Uterus (tissue), 4 donors: ENCODE measurements around the gene MICB. TPM values are rescaled to one million over a fixed set of nuclear protein-coding genes. Genes with fewer than 3 reads are reported as not detected.
A peak's percentile ranks its signal among the peaks of the same experiment; 100 is the strongest.

ENCODE experiments used
- DNase-seq, 2 donors: peaks; one replicate each; pipeline ENCODE4 v3.0.0-alpha.2; 2019 to 2020
- H3K27ac ChIP-seq, 2 donors: fragments of 200-600 bp; sonication (generic); 1 replicate in 1 of 2; 2 replicates in 1 of 2; pipeline ENCODE4 v1.5.1; 2016 to 2018
- H3K27me3 ChIP-seq, 2 donors: fragments of 200-600 bp; sonication (generic); one replicate each; pipeline ENCODE4 v1.5.1; 2018 to 2019; ENCODE audit warnings: control low read depth in 1 of 2
- H3K36me3 ChIP-seq, 2 donors: fragments of 200-600 bp; sonication (generic); one replicate each; pipeline ENCODE4 v1.5.1; 2019; ENCODE audit warnings: control low read depth in 1 of 2
- H3K4me1 ChIP-seq, 2 donors: fragments of 200-600 bp; sonication (generic); one replicate each; pipeline ENCODE4 v1.5.1; 2018 to 2019; ENCODE audit warnings: control low read depth in 1 of 2
- H3K4me3 ChIP-seq, 2 donors: fragments of 200-600 bp; sonication (generic); 1 replicate in 1 of 2; 2 replicates in 1 of 2; pipeline ENCODE4 v1.5.1; 2018 to 2019; ENCODE audit warnings: mild to moderate bottlenecking in 1 of 2
- H3K9me3 ChIP-seq, 2 donors: fragments of 200-600 bp; sonication (generic); one replicate each; pipeline ENCODE4 v1.5.1; 2019; ENCODE audit warnings: control low read depth in 1 of 2
- POLR2A ChIP-seq, 2 donors: fragments of 450-650 bp; IDR thresholded peaks; one replicate each; pipeline ENCODE4 v1.6.1; 2016; ENCODE audit warnings: antibody characterized with exemption in 2 of 2, mild to moderate bottlenecking in 1 of 2, moderate library complexity in 1 of 2
- intact Hi-C: fragments of 100-400 bp; cut with DNase I; formaldehyde crosslinking; loops from one replicate; pipeline ENCODE4 v1.15.1; 2023; ENCODE audit warnings: low total_unique reads
- total RNA-seq, 4 donors: library from RNA; depleted of rRNA in 3 of 4; stranded (reverse); fragments of >200 nt in 3 of 4; gene quantifications; one replicate each; pipeline versions ENCODE4 v1.1.0 to v1.2.4, GENCODE V29; 2014 to 2023
- TF ChIP-seq, protein P1 (sequence below), 4 experiments: fragments of 200-600 bp in 2 of 4; fragments of 450-650 bp in 2 of 4; sonication (generic) in 2 of 4; IDR thresholded peaks; one replicate each; pipeline ENCODE4 v1.5.1; 2016 to 2019; ENCODE audit warnings: antibody characterized with exemption in 4 of 4, mild to moderate bottlenecking in 2 of 4, moderate library complexity in 1 of 4
- donor health status: DM: yes; HTN: yes; CAD: no.

Gene MICB
- total RNA-seq, 4 donors from 2014 or later = 1.9 to 4.8 (median 2.9) TPM

DNA sequence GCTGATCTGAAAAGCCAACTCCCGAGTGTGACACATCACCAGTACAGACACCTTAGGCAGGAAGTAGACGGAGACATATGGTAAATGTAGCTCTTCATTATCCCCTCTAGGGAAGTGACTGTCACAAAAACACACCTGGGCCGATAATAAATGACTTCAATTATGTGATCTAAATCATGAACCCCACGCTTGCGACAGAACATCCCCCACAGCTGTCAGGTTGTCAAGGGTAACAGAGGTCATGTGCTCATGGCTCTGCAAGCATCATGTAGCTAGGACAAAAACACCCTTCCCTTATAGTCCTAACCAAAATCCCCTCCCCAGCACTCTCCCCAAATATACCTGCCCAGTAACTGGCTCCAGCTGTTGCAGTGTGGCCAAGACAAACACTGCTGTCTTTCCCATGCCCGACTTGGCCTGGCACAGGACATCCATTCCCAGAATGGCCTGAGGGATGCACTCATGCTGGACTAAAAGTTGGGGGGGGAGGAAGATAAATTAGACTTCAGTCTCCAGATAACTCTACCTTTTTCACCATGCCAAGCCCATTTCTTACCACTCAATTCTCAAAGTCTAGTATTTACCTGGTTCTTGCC lies 41.0 kb downstream of the MICB start:
- intact Hi-C loops = no loop called here

DNA sequence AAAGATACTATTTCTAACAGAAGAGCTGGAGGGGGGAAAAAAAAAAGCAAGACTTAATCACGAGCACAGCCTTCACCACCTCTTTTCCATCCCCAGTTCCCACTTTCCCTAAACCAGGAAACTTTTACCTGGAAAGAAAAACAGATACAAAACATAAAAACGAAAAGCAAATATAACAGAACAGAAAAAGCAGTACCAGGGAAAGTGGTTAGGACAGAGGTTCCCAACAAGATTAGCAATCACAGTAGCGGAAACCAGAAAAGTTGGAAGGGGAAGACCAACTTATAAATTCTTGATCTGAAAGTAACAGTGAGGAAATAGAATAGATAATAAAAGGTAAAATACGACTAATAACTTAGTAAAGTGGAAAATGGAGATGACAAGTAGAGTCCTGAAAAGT lies 42.7 kb downstream of the MICB start:
- intact Hi-C loops = no loop called here
- no peak for TF ChIP-seq POLR2A (IDR thresholded peaks at IDR 0.05)
- TF ChIP-seq, protein P1, sequence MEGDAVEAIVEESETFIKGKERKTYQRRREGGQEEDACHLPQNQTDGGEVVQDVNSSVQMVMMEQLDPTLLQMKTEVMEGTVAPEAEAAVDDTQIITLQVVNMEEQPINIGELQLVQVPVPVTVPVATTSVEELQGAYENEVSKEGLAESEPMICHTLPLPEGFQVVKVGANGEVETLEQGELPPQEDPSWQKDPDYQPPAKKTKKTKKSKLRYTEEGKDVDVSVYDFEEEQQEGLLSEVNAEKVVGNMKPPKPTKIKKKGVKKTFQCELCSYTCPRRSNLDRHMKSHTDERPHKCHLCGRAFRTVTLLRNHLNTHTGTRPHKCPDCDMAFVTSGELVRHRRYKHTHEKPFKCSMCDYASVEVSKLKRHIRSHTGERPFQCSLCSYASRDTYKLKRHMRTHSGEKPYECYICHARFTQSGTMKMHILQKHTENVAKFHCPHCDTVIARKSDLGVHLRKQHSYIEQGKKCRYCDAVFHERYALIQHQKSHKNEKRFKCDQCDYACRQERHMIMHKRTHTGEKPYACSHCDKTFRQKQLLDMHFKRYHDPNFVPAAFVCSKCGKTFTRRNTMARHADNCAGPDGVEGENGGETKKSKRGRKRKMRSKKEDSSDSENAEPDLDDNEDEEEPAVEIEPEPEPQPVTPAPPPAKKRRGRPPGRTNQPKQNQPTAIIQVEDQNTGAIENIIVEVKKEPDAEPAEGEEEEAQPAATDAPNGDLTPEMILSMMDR (IDR thresholded peaks at IDR 0.05) = no peak
- H3K27ac ChIP-seq = peak overlapping the region; percentile 85 to 100

More for the DNA sequence above, 41.0 kb downstream of the MICB start:
- no peaks in the 10 kb centered on the region for H3K9me3 ChIP-seq
- H3K4me3 ChIP-seq = no peak overlapping the region
- no peaks in the 10 kb centered on the region for H3K36me3 ChIP-seq
- no peak for DNase-seq
- H3K4me1 ChIP-seq = peaks cover 6% of the 10 kb centered on the region in 2 donors
- no peaks in the 10 kb centered on the region for H3K27me3 ChIP-seq
- TF ChIP-seq, protein P1 (IDR thresholded peaks at IDR 0.05) = no peak
- TF ChIP-seq POLR2A (IDR thresholded peaks at IDR 0.05) = no peak
- H3K27ac ChIP-seq = no peak overlapping the region

GRCh38 chr6:31541059-31541657 lies 43.2 kb downstream of the MICB start:
- H3K4me3 ChIP-seq = peak overlapping the region; percentile 75 to 87
- intact Hi-C loops = no loop called here
- DNase-seq = peak in 1 of 2 donors; percentile 43
- H3K4me1 ChIP-seq = peaks cover 6% of the 10 kb centered on the region in 2 donors
- no peaks in the 10 kb centered on the region for H3K36me3 ChIP-seq
- no peaks in the 10 kb centered on the region for H3K27me3 ChIP-seq
- H3K27ac ChIP-seq = peak overlapping the region; percentile 85 to 100
- TF ChIP-seq, protein P1 (IDR thresholded peaks at IDR 0.05) = no peak
- TF ChIP-seq POLR2A (IDR thresholded peaks at IDR 0.05) = no peak
- no peaks in the 10 kb centered on the region for H3K9me3 ChIP-seq

More for the DNA sequence above, 42.7 kb downstream of the MICB start:
- peak overlapping the region; percentile 75 to 87 for H3K4me3 ChIP-seq
- H3K9me3 ChIP-seq = no peaks in the 10 kb centered on the region
- no peaks in the 10 kb centered on the region for H3K36me3 ChIP-seq
- H3K27me3 ChIP-seq = no peaks in the 10 kb centered on the region
- H3K4me1 ChIP-seq = peaks cover 6% of the 10 kb centered on the region in 2 donors
- DNase-seq = no peak

GRCh38 chr6:31541658-31542521 lies 43.9 kb downstream of the MICB start, which contains the start of gene DDX39B:
TSS of gene DDX39B (minus strand) at chr6:31542003. CDS start at chr6:31540532, 1,471 bp downstream.
- Histone ChIP-seq H3K9me3 (no peaks in the 10 kb centered on the region), H3K36me3 (no peaks in the 10 kb centered on the region), H3K4me1 (peaks cover 6 to 9% of the 10 kb centered on the region in 2 donors), H3K27me3 (no peaks in the 10 kb centered on the region), H3K27ac (peak within 1 kb of the TSS; percentile 85 to 100), H3K4me3 (peak within 1 kb of the TSS; percentile 75 to 87)
- TF ChIP-seq, protein P1 (IDR thresholded peaks at IDR 0.05) = peak in 2 of 4 experiments; percentile 7 to 15
- peak; percentile 69 to 78 for TF ChIP-seq POLR2A (IDR thresholded peaks at IDR 0.05)
- intact Hi-C loops = no loop called here
- peak; percentile 93 to 96 for DNase-seq
